SKM-1 (cell line): ENCODE results near the gene SSPN.

Experiments
- DNase-seq: peaks from one replicate; lab custom pipeline; 2025; ENCODE audit not compliant: unreplicated experiment; lab: John Stamatoyannopoulos, UW

The SSPN gene

GRCh38 chr12:26195250-26195640 is at the start of gene SSPN:
Gene SSPN, plus strand, starts transcription at chr12:26195573. Its CDS starts 100 bp downstream, at chr12:26195673.
- DNase-seq, result no peak

- DNase-seq, result no peak
Observed at GRCh38 chr12:26148291-26148690, 47.1 kb upstream of the SSPN start.

- DNase-seq, result no peak
Observed at GRCh38 chr12:26149968-26150500, 45.3 kb upstream of the SSPN start.

- no peak for DNase-seq
Observed at GRCh38 chr12:26150736-26151450, 44.5 kb upstream of the SSPN start.

GRCh38 chr12:26152507-26153102 is 42.8 kb upstream of the SSPN start:
- no peak for DNase-seq

GRCh38 chr12:26153421-26154154 is 41.8 kb upstream of the SSPN start:
- DNase-seq, result no peak

GRCh38 chr12:26156201-26156871 is 39.0 kb upstream of the SSPN start:
- no peak for DNase-seq

- no peak for DNase-seq
Observed at GRCh38 chr12:26157001-26157400, 38.4 kb upstream of the SSPN start.

- DNase-seq, result no peak
Observed at GRCh38 chr12:26158078-26158764, 37.2 kb upstream of the SSPN start.

- no peak for DNase-seq
Observed at GRCh38 chr12:26162174-26162573, 33.2 kb upstream of the SSPN start.

- no peak for DNase-seq
Observed at GRCh38 chr12:26162905-26163304, 32.5 kb upstream of the SSPN start.

- DNase-seq, result no peak
Observed at GRCh38 chr12:26164118-26164517, 31.3 kb upstream of the SSPN start.

- no peak for DNase-seq
Observed at GRCh38 chr12:26172013-26172412, 23.4 kb upstream of the SSPN start.

GRCh38 chr12:26172539-26172938 is 22.8 kb upstream of the SSPN start:
- DNase-seq, result no peak

GRCh38 chr12:26172946-26173552 is 22.3 kb upstream of the SSPN start:
- no peak for DNase-seq

- DNase-seq, result no peak
Observed at GRCh38 chr12:26176725-26177124, 18.6 kb upstream of the SSPN start.

- no peak for DNase-seq
Observed at GRCh38 chr12:26177283-26177682, 18.1 kb upstream of the SSPN start.

GRCh38 chr12:26179826-26180225 is 15.5 kb upstream of the SSPN start:
- DNase-seq, result no peak

- DNase-seq, result no peak
Observed at GRCh38 chr12:26182377-26182776, 13.0 kb upstream of the SSPN start.

GRCh38 chr12:26185532-26186320 is 9.6 kb upstream of the SSPN start:
- no peak for DNase-seq
